Thoracic aorta (tissue), 2 donors: ENCODE measurements around the gene ATAT1. TPM values are rescaled to one million over a fixed set of nuclear protein-coding genes. Genes with fewer than 3 reads are reported as not detected.

Source experiments
- ATAC-seq: fragments of 150-250 bp; one replicate; pipeline ENCODE4 v1.8.0; 2017; ENCODE audit warnings: low read depth; ENCODE audit not compliant: insufficient number of reproducible peaks, low FRiP score
- DNase-seq: peaks from one replicate; pipeline ENCODE4 v3.0.0-alpha.2; 2020; ENCODE audit warnings: low spot score
- H3K27ac ChIP-seq, 2 donors: fragments of 200-600 bp; sonication (generic); 1 replicate in 1 of 2; 2 replicates in 1 of 2; pipeline ENCODE4 v1.5.1; 2016; ENCODE audit warnings: mild to moderate bottlenecking in 2 of 2, moderate library complexity in 2 of 2
- H3K27me3 ChIP-seq: fragments of 200-600 bp; sonication (generic); replicated peaks from 2 replicates; pipeline ENCODE4 v1.6.0; 2016; ENCODE audit warnings: mild to moderate bottlenecking; ENCODE audit not compliant: insufficient read depth
- H3K36me3 ChIP-seq: fragments of 200-600 bp; sonication (generic); one replicate; pipeline ENCODE4 v1.5.1; 2016
- H3K4me1 ChIP-seq, 2 donors: fragments of 200-600 bp; sonication (generic); 1 replicate in 1 of 2; 2 replicates in 1 of 2; pipeline versions ENCODE4 v1.5.1 to v1.6.0; 2016; ENCODE audit warnings: low read depth in 2 of 2, mild to moderate bottlenecking in 1 of 2; ENCODE audit not compliant: control insufficient read depth in 1 of 2
- H3K4me3 ChIP-seq: fragments of 200-600 bp; sonication (generic); 2 replicates; pipeline ENCODE4 v1.5.1; 2016; ENCODE audit warnings: mild to moderate bottlenecking
- H3K9me3 ChIP-seq: fragments of 200-600 bp; sonication (generic); 2 replicates; pipeline ENCODE4 v1.5.1; 2016
- total RNA-seq, 2 donors: library from RNA; depleted of rRNA; stranded (reverse); fragments of >200 nt; gene quantifications; one replicate each; pipeline versions ENCODE4 v1.1.0 to v1.2.3, GENCODE V29; 2016
- TF ChIP-seq, protein P1 (sequence below): fragments of 200-600 bp; sonication (generic); IDR thresholded peaks from one replicate; pipeline ENCODE4 v1.5.1; 2019; ENCODE audit warnings: antibody characterized with exemption

ATAT1 gene
- total RNA-seq, 2 donors from 2014 or later: 4.1 to 12.2 TPM

DNA sequence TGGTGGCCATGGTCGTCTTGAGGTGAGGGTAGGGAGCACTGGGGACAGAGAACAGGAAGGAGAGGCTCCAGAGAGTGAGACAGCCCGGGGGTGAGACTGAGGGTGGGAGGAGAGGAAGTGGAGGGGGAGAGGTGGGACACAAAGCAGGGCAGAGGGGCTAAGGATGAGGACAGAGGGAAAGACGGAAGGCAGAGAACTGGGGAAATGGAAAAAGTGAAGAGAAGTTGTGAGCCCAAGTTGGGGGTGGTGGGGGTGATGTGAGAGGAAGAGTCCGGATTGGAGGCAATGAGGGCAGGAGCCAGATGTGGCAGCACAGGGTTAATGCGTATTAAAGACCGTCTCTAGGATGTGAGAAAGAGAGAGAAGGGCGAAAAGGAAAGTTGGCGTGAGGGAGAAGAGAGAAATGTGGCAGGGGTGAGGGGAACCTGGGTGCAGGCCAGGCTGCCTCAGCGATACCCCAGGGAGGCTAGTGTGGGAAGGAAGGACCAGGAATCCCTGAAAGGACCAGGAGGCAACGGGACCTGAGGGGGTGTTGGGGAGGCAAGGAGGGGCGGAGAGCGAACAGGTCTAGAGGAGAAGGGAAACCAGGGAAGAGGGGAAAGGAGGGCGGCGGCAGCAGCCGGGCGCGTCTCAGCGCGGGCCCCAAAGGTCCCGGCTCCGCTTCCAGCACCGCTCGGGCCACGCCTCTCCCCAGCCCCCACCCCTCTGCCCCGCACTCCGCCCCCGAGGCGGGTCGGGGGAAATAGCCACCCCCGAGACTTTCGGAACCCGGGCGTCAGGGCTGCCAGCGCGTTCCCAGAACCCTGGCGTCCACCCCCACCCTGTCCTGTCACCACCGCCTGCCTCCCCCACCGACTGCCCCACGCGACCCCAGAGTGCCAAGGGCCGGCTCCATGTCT lies 59.6 kb downstream of the ATAT1 start, which contains the start of gene PPP1R18:
Gene PPP1R18, minus strand, starts transcription at position 637 of the 899 bp plus-strand sequence. Its CDS starts 627 bp downstream, at position 10.
- peak within 1 kb of the TSS; percentile 100 for H3K27ac ChIP-seq
- peak; percentile 76 for DNase-seq
- H3K9me3 ChIP-seq: no peaks in the 10 kb centered on the region
- TF ChIP-seq, protein P1, sequence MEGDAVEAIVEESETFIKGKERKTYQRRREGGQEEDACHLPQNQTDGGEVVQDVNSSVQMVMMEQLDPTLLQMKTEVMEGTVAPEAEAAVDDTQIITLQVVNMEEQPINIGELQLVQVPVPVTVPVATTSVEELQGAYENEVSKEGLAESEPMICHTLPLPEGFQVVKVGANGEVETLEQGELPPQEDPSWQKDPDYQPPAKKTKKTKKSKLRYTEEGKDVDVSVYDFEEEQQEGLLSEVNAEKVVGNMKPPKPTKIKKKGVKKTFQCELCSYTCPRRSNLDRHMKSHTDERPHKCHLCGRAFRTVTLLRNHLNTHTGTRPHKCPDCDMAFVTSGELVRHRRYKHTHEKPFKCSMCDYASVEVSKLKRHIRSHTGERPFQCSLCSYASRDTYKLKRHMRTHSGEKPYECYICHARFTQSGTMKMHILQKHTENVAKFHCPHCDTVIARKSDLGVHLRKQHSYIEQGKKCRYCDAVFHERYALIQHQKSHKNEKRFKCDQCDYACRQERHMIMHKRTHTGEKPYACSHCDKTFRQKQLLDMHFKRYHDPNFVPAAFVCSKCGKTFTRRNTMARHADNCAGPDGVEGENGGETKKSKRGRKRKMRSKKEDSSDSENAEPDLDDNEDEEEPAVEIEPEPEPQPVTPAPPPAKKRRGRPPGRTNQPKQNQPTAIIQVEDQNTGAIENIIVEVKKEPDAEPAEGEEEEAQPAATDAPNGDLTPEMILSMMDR: no peak
- peaks cover 27 to 47% of the 10 kb centered on the region in 2 donors for H3K4me1 ChIP-seq
- no peaks in the 10 kb centered on the region for H3K27me3 ChIP-seq
- no peaks in the 10 kb centered on the region for H3K36me3 ChIP-seq
- ATAC-seq: no peak
- H3K4me3 ChIP-seq: peak within 1 kb of the TSS; percentile 99

DNA sequence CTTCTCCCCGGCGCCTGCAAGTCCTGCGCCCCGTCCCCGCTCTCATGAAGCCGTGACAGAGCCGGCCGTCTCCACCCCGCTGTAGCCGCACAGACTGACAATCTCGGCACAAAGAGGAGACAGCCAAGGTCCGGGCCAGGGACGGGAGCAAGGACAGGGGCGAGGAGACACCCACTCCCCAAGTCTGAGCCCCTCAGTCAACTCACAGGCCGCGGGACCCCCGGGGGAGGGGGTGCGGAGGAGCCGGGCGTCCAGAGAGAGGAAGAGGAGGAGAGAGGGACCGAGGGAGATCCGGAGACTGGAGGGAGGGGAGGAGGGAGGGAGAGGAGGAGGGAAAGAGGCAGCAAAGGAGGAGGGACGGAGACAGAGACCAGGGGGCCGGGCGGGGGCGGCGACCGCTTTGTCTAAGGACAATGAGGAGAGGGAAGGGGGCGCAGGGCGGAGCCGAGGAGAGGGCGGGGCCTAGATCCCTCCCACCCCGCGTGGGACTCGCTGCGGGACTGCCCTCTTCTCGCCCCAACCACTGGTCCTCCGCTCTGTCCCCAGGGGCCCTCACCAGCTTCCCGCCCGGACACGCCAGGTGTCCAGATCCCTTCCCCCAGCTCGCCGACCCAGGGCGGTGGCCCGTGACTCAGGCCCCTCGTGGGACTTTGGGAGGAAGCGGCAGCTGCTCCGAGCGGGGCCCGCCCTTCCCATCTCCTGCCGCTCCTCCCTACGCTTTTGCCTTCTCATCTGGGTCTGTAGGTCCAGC lies 60.4 kb downstream of the ATAT1 start:
- peak; percentile 30 for ATAC-seq
- peaks cover 24 to 40% of the 10 kb centered on the region in 2 donors for H3K4me1 ChIP-seq
- DNase-seq: peak; percentile 89

DNA sequence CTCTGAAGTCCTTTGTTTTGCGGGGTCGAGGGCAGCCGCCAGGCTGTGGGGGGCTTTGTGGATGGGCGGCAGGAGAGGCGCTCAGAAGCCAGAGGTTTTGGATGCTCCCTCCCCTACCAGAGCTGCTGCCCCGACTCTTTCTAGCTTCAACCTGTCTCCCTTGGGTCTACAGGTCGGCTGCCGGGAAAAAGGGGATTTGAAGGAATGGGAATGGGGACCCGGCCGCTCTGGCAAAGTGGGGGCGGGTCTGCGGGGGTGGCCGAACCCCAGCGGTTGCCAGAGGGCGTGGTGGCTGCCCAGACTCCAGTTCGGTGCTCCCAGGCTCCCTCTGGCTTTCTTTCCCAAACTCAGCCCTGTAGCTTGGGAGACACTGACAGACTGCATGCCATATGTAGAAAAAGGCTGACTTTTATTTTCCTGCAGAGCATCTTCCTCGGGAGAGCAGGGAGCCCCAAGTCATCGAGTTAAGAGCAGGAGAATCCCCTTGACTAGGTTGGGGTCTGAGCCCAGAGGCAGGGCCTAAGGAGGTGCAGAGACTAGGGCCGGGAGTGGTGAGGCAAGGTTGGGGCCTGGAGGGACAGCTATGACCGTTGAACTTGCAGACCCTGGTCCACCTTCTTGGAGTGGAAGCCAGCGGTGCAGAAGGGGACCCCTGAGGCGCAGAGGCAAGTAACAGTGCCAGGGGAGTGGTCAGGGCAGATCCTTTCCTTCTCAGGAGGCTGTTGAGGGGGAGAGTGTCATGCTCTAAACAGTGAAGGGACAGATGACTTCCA lies 61.2 kb downstream of the ATAT1 start:
- ATAC-seq (no peak), DNase-seq (no peak)
- H3K27me3 ChIP-seq: no peaks in the 10 kb centered on the region
- no peaks in the 10 kb centered on the region for H3K36me3 ChIP-seq
- no peaks in the 10 kb centered on the region for H3K9me3 ChIP-seq
- peak overlapping the region; percentile 99 for H3K4me3 ChIP-seq
- TF ChIP-seq, protein P1: peak; percentile 27
- H3K27ac ChIP-seq: peak overlapping the region; percentile 100
- peaks cover 24 to 40% of the 10 kb centered on the region in 2 donors for H3K4me1 ChIP-seq

More for the DNA sequence above, 60.4 kb downstream of the ATAT1 start:
- Histone ChIP-seq H3K4me3 (peak overlapping the region; percentile 99), H3K36me3 (no peaks in the 10 kb centered on the region), H3K27me3 (no peaks in the 10 kb centered on the region), H3K9me3 (no peaks in the 10 kb centered on the region), H3K27ac (peak overlapping the region; percentile 100)
- TF ChIP-seq, protein P1: no peak

DNA sequence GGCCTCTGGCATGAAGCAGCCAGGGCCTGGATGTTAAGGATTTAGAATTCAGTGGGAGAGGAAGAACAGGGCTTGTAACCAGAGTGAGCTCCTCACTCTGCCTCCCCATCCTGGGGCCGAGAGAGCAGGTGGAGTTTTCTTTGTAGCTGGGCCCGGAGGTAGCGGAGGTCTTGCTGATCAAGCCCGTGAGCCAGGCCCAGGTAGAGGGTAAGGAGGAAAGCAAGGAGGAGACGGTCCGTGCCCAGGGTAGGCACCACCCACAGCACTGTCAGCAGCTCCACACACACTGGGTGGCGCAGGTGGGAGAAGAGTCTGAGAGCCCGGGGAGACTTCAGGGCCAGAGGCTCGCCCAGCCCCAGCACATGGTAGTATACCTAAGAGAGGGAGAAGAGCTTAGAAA lies 61.9 kb downstream of the ATAT1 start:
- ATAC-seq: no peak
- Histone ChIP-seq H3K9me3 (no peaks in the 10 kb centered on the region), H3K27me3 (no peaks in the 10 kb centered on the region), H3K4me3 (peak overlapping the region; percentile 99), H3K36me3 (no peaks in the 10 kb centered on the region), H3K27ac (peak overlapping the region; percentile 100), H3K4me1 (peaks cover 24 to 36% of the 10 kb centered on the region in 2 donors)
- no peak for DNase-seq
- TF ChIP-seq, protein P1: no peak
